ENCODE results near the gene WDPCP. TPM values are rescaled to one million over a fixed set of nuclear protein-coding genes. Genes with fewer than 3 reads are reported as not detected.

Gene WDPCP
- total RNA-seq, 1 donor from 2014 or later = 13.3 TPM

- TF ChIP-seq POLR2AphosphoS5 (IDR thresholded peaks at IDR 0.05; ENCODE audit: insufficient read depth in 1 of 2, low read depth in 1 of 2) (no peak), POLR2A (IDR thresholded peaks at IDR 0.05) (no peak), CTCF (IDR thresholded peaks at IDR 0.05) (no peak)
- intact Hi-C loops (cut with DNase I) = no loop called here
- H3K27me3 ChIP-seq = no peaks in the 10 kb centered on the region
These were observed 491.8 kb downstream of the WDPCP start for GRCh38 chr2:63096491-63096890.

GRCh38 chr2:63093502-63093901 is 494.8 kb downstream of the WDPCP start:
- DNase-seq (ENCODE audit: extremely low spot score in 2 of 2) = no peak
- Histone ChIP-seq H3K27ac (no peak overlapping the region), H3K27me3 (no peaks in the 10 kb centered on the region), H3K4me1 (no peaks in the 10 kb centered on the region), H3K4me3 (no peak overlapping the region), H3K9me3 (no peaks in the 10 kb centered on the region), H3K36me3 (no peaks in the 10 kb centered on the region)
- TF ChIP-seq POLR2AphosphoS5 (IDR thresholded peaks at IDR 0.05; ENCODE audit: insufficient read depth in 1 of 2, low read depth in 1 of 2) (no peak), POLR2A (IDR thresholded peaks at IDR 0.05) (no peak), CTCF (IDR thresholded peaks at IDR 0.05) (no peak)
- intact Hi-C loops (cut with DNase I) = no loop called here

More at GRCh38 chr2:63096491-63096890, 491.8 kb downstream of the WDPCP start:
- Histone ChIP-seq H3K27ac (no peak overlapping the region), H3K9me3 (no peaks in the 10 kb centered on the region), H3K4me3 (no peak overlapping the region), H3K4me1 (no peaks in the 10 kb centered on the region), H3K36me3 (no peaks in the 10 kb centered on the region)
- DNase-seq (ENCODE audit: extremely low spot score in 2 of 2) = no peak

GRCh38 chr2:63092857-63093256 is 495.4 kb downstream of the WDPCP start:
- TF ChIP-seq POLR2A (IDR thresholded peaks at IDR 0.05) = no peak
- TF ChIP-seq CTCF (IDR thresholded peaks at IDR 0.05) = no peak
- TF ChIP-seq POLR2AphosphoS5 (IDR thresholded peaks at IDR 0.05; ENCODE audit: insufficient read depth in 1 of 2, low read depth in 1 of 2) = no peak
- DNase-seq (ENCODE audit: extremely low spot score in 2 of 2) = no peak
- Histone ChIP-seq H3K27me3 (no peaks in the 10 kb centered on the region), H3K4me3 (no peak overlapping the region), H3K27ac (no peak overlapping the region), H3K36me3 (no peaks in the 10 kb centered on the region), H3K9me3 (no peaks in the 10 kb centered on the region), H3K4me1 (no peaks in the 10 kb centered on the region)
- intact Hi-C loops (cut with DNase I) = no loop called here

GRCh38 chr2:63092401-63092800 is 495.9 kb downstream of the WDPCP start:
- intact Hi-C loops (cut with DNase I) = no loop called here
- H3K4me3 ChIP-seq = no peak overlapping the region
- no peak overlapping the region for H3K27ac ChIP-seq
- TF ChIP-seq POLR2AphosphoS5 (IDR thresholded peaks at IDR 0.05; ENCODE audit: insufficient read depth in 1 of 2, low read depth in 1 of 2) = no peak
- no peak for TF ChIP-seq POLR2A (IDR thresholded peaks at IDR 0.05)
- no peak for TF ChIP-seq CTCF (IDR thresholded peaks at IDR 0.05)
- H3K36me3 ChIP-seq = no peaks in the 10 kb centered on the region
- no peaks in the 10 kb centered on the region for H3K9me3 ChIP-seq
- no peaks in the 10 kb centered on the region for H3K27me3 ChIP-seq
- DNase-seq (ENCODE audit: extremely low spot score in 2 of 2) = no peak
- H3K4me1 ChIP-seq = no peaks in the 10 kb centered on the region

- Histone ChIP-seq H3K4me1 (no peaks in the 10 kb centered on the region), H3K27ac (no peak overlapping the region), H3K9me3 (no peaks in the 10 kb centered on the region), H3K27me3 (no peaks in the 10 kb centered on the region), H3K36me3 (no peaks in the 10 kb centered on the region), H3K4me3 (no peak overlapping the region)
- TF ChIP-seq POLR2A (IDR thresholded peaks at IDR 0.05) = no peak
- TF ChIP-seq POLR2AphosphoS5 (IDR thresholded peaks at IDR 0.05; ENCODE audit: insufficient read depth in 1 of 2, low read depth in 1 of 2) = no peak
- no peak for TF ChIP-seq CTCF (IDR thresholded peaks at IDR 0.05)
- no peak for DNase-seq (ENCODE audit: extremely low spot score in 2 of 2)
- intact Hi-C loops (cut with DNase I) = no loop called here
These were observed 501.6 kb downstream of the WDPCP start for GRCh38 chr2:63086687-63087086.

Data from vagina (tissue), 2 donors.